SK-N-MC (cell line): Measurements from ENCODE around the gene C3orf49.

Experiments used
- EZH2 ChIP-seq: fragments of 200-600 bp; sonication (generic); IDR thresholded peaks from one replicate; pipeline ENCODE4 v1.6.1; 2017; ENCODE audit warnings: antibody characterized with exemption
- POLR2AphosphoS5 ChIP-seq: IDR thresholded peaks from 2 replicates; pipeline ENCODE4 v1.6.1; 2012; ENCODE audit warnings: mild to moderate bottlenecking, low read depth, low read length, borderline replicate concordance

GRCh38 chr3:63824309-63824708, 5.2 kb downstream of the C3orf49 start:
- TF ChIP-seq POLR2AphosphoS5 (no peak), EZH2 (no peak)
